Liver (tissue), 9 donors: ENCODE data around the gene ACOT11. TPM values are rescaled to one million over a fixed set of nuclear protein-coding genes. Genes with fewer than 3 reads are reported as not detected.

ENCODE experiments used
- DNase-seq: peaks from one replicate; pipeline ENCODE4 v3.0.0-alpha.2; 2017; ENCODE audit warnings: low spot score
- H3K27ac ChIP-seq, 2 donors: one replicate each; pipeline ENCODE4 v1.7.0; 2013; ENCODE audit warnings: inconsistent platforms in 2 of 2, low read length in 2 of 2, control low read depth in 1 of 2, low read depth in 1 of 2, mild to moderate bottlenecking in 1 of 2
- H3K27me3 ChIP-seq, 4 donors: one replicate each; pipeline versions ENCODE4 v1.6.1 to v1.7.0; 2013; ENCODE audit warnings: low read length in 3 of 4, inconsistent platforms in 1 of 4, mild to moderate bottlenecking in 1 of 4, moderate library complexity in 1 of 4; ENCODE audit not compliant: control insufficient read depth in 4 of 4, insufficient read depth in 4 of 4
- H3K36me3 ChIP-seq, 4 donors: one replicate each; pipeline versions ENCODE4 v1.6.1 to v1.7.0; 2013; ENCODE audit warnings: low read length in 3 of 4, mild to moderate bottlenecking in 3 of 4, low read depth in 1 of 4, moderate library complexity in 1 of 4; ENCODE audit not compliant: control insufficient read depth in 4 of 4, insufficient read depth in 3 of 4
- H3K4me1 ChIP-seq, 4 donors: one replicate each; pipeline versions ENCODE4 v1.6.1 to v1.7.0; 2013; ENCODE audit warnings: low read length in 3 of 4, mild to moderate bottlenecking in 3 of 4, moderate library complexity in 1 of 4; ENCODE audit not compliant: control insufficient read depth in 4 of 4, insufficient read depth in 4 of 4
- H3K4me3 ChIP-seq, 3 donors: one replicate each; pipeline versions ENCODE4 v1.6.1 to v1.7.0; 2013; ENCODE audit warnings: low read length in 3 of 3, control low read depth in 1 of 3, low read depth in 1 of 3, mild to moderate bottlenecking in 1 of 3
- H3K9ac ChIP-seq, 2 donors: one replicate each; pipeline ENCODE4 v1.7.0; 2013; ENCODE audit warnings: low read length in 2 of 2, mild to moderate bottlenecking in 2 of 2, moderate library complexity in 2 of 2, control low read depth in 1 of 2, low read depth in 1 of 2
- H3K9me3 ChIP-seq, 4 donors: one replicate each; pipeline versions ENCODE4 v1.6.1 to v1.7.0; 2013; ENCODE audit warnings: low read length in 3 of 4; ENCODE audit not compliant: control insufficient read depth in 4 of 4
- CTCF ChIP-seq: fragments of 150-350 bp; IDR thresholded peaks from 2 replicates; pipeline ENCODE4 v1.5.1; 2017; ENCODE audit warnings: improper control_type of control experiment, low read depth, low read length; ENCODE audit not compliant: missing input control
- EGR1 ChIP-seq, 2 donors: IDR thresholded peaks; 2 replicates each; pipeline ENCODE4 v1.6.1; 2016 to 2018; ENCODE audit warnings: antibody characterized with exemption in 2 of 2, low read depth in 2 of 2
- FOXA1 ChIP-seq: IDR thresholded peaks from 2 replicates; pipeline ENCODE4 v1.6.1; 2016; ENCODE audit warnings: antibody characterized with exemption
- FOXA2 ChIP-seq: IDR thresholded peaks from 2 replicates; pipeline ENCODE4 v1.6.1; 2016; ENCODE audit warnings: antibody characterized with exemption
- GABPA ChIP-seq, 2 donors: IDR thresholded peaks in 1 of 2; conservative IDR thresholded peaks in 1 of 2; 2 replicates each; pipeline ENCODE4 v1.6.1; 2016; ENCODE audit warnings: antibody characterized with exemption in 2 of 2, mild to moderate bottlenecking in 1 of 2, moderate library complexity in 1 of 2
- HNF4A ChIP-seq, 2 donors: conservative IDR thresholded peaks; 2 replicates each; pipeline ENCODE4 v1.6.1; 2016; ENCODE audit warnings: antibody characterized with exemption in 2 of 2, mild to moderate bottlenecking in 2 of 2
- HNF4G ChIP-seq: IDR thresholded peaks from 2 replicates; pipeline ENCODE4 v1.6.1; 2016; ENCODE audit warnings: antibody characterized with exemption
- JUND ChIP-seq, 2 donors: IDR thresholded peaks; 2 replicates each; pipeline ENCODE4 v1.6.1; 2016; ENCODE audit warnings: antibody characterized with exemption in 2 of 2
- MAX ChIP-seq: IDR thresholded peaks from 2 replicates; pipeline ENCODE4 v1.6.1; 2016; ENCODE audit warnings: antibody characterized with exemption
- RXRA ChIP-seq, 2 donors: IDR thresholded peaks; 2 replicates each; pipeline ENCODE4 v1.6.1; 2017 to 2018; ENCODE audit warnings: antibody characterized with exemption in 2 of 2, mild to moderate bottlenecking in 1 of 2
- SP1 ChIP-seq: IDR thresholded peaks from 2 replicates; pipeline ENCODE4 v1.6.1; 2018; ENCODE audit warnings: antibody characterized with exemption, mild to moderate bottlenecking
- YY1 ChIP-seq: IDR thresholded peaks from 2 replicates; pipeline ENCODE4 v1.6.1; 2016; ENCODE audit warnings: antibody characterized with exemption, mild to moderate bottlenecking
- ZBTB33 ChIP-seq: IDR thresholded peaks from 2 replicates; pipeline ENCODE4 v1.6.1; 2016; ENCODE audit warnings: antibody characterized with exemption
- WGBS: extraction: QIAGEN DNeasy Blood & Tissue Kit; methylation state at CpG from one replicate; pipeline ENCODE4 v1.1.7; 2013; 5-methylcytosine and 5-hydroxymethylcytosine counted together
- polyA plus RNA-seq, 2 donors: library from polyadenylated mRNA; stranded (reverse) in 1 of 2; unstranded in 1 of 2; fragments of 200-250 nt in 1 of 2; fragments of >200 nt in 1 of 2; fragmentation: Nextera tagmentation in 1 of 2; extraction: Ambion mirVana in 1 of 2; gene quantifications; one replicate each; pipeline versions ENCODE4 v1.2.1 to v1.2.3, GENCODE V29; 2013 to 2015
- total RNA-seq, 2 donors: library from RNA; depleted of rRNA; stranded (reverse); fragments of >200 nt; gene quantifications; one replicate each; pipeline ENCODE4 v1.2.3, GENCODE V29; 2014
- TF ChIP-seq, protein P1 (sequence below): IDR thresholded peaks from 2 replicates; pipeline ENCODE4 v1.6.1; 2016; ENCODE audit warnings: antibody characterized with exemption, mild to moderate bottlenecking
- donor health status: healthy.
- donor health status: healthy.
- donor health status: healthy.
- donor health status: healthy.
- donor health status: healthy.

Gene ACOT11
- total and polyA plus RNA-seq, 4 donors = 0.13 to 1.1 (median 0.50) TPM

DNA sequence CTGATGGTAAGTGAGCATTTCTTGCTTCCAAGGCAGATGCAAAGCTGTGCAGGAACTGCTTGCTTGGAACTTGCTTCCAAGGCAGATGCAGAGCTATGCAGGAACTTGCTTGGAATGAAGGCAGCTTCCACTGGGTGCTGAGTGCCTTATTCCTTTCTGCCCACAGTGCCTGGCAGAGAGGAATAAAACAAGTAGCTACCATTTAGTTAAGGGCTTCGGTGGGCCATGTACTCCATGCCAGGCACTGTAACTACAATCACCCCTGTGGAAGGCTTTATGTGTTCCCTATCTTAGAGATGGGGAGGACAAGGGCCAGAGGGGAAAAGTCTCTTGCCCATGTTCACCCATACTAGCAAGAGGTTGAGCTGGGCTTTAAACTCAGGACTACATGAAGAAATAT lies 101.9 kb downstream of the ACOT11 start:
- Histone ChIP-seq H3K36me3 (no peaks in the 10 kb centered on the region), H3K9me3 (no peaks in the 10 kb centered on the region), H3K27me3 (no peaks in the 10 kb centered on the region), H3K27ac (peak overlapping the region in 1 of 2 donors; percentile 42), H3K9ac (no peak overlapping the region), H3K4me3 (no peak overlapping the region), H3K4me1 (peaks cover 13 to 71% (median 65%) of the 10 kb centered on the region in 4 donors)
- TF ChIP-seq FOXA2 = no peak
- no peak for TF ChIP-seq GABPA (IDR thresholded peaks at IDR 0.05 in 1 of 2, conservative IDR thresholded peaks at IDR 0.05 in 1 of 2)
- TF ChIP-seq, protein P1, sequence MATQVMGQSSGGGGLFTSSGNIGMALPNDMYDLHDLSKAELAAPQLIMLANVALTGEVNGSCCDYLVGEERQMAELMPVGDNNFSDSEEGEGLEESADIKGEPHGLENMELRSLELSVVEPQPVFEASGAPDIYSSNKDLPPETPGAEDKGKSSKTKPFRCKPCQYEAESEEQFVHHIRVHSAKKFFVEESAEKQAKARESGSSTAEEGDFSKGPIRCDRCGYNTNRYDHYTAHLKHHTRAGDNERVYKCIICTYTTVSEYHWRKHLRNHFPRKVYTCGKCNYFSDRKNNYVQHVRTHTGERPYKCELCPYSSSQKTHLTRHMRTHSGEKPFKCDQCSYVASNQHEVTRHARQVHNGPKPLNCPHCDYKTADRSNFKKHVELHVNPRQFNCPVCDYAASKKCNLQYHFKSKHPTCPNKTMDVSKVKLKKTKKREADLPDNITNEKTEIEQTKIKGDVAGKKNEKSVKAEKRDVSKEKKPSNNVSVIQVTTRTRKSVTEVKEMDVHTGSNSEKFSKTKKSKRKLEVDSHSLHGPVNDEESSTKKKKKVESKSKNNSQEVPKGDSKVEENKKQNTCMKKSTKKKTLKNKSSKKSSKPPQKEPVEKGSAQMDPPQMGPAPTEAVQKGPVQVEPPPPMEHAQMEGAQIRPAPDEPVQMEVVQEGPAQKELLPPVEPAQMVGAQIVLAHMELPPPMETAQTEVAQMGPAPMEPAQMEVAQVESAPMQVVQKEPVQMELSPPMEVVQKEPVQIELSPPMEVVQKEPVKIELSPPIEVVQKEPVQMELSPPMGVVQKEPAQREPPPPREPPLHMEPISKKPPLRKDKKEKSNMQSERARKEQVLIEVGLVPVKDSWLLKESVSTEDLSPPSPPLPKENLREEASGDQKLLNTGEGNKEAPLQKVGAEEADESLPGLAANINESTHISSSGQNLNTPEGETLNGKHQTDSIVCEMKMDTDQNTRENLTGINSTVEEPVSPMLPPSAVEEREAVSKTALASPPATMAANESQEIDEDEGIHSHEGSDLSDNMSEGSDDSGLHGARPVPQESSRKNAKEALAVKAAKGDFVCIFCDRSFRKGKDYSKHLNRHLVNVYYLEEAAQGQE = no peak
- TF ChIP-seq MAX = no peak
- no peak for DNase-seq
- 89% methylated on average over 1 of the region's 1 CpG for WGBS

GRCh38 chr1:54650417-54650816 lies 102.4 kb downstream of the ACOT11 start:
- Histone ChIP-seq H3K9me3 (no peaks in the 10 kb centered on the region), H3K4me3 (no peak overlapping the region), H3K4me1 (peaks cover 13 to 71% (median 65%) of the 10 kb centered on the region in 4 donors), H3K9ac (no peak overlapping the region), H3K27me3 (no peaks in the 10 kb centered on the region), H3K27ac (no peak overlapping the region), H3K36me3 (no peaks in the 10 kb centered on the region)
- WGBS = 89% methylated on average over 3 of the region's 3 CpGs
- no peak for DNase-seq
- TF ChIP-seq MAX (no peak), FOXA1 (no peak), CTCF (no peak), EGR1 (IDR thresholded peaks at IDR 0.05; ENCODE audit: low read depth in 2 of 2) (no peak), GABPA (IDR thresholded peaks at IDR 0.05 in 1 of 2, conservative IDR thresholded peaks at IDR 0.05 in 1 of 2) (no peak), RXRA (IDR thresholded peaks at IDR 0.05) (no peak), HNF4G (no peak), YY1 (no peak), JUND (IDR thresholded peaks at IDR 0.05) (no peak), SP1 (no peak), HNF4A (conservative IDR thresholded peaks at IDR 0.05) (no peak), ZBTB33 (no peak)
